IPS-NIHi7 (cell line): ENCODE data around the gene PIAS2.
"Not testable (repeated sequence)": the region's sequence is repeated elsewhere in the genome, so short reads cannot be mapped to it uniquely, and the experiment has no call there.

Experiments used
- DNase-seq: peaks from one replicate; pipeline ENCODE4 v3.0.0; 2012; ENCODE audit warnings: mixed read lengths; ENCODE audit errors: extremely low spot score

The PIAS2 gene

GRCh38 chr18:46917108-46917802 lies at the start of gene PIAS2, which contains the start of gene KATNAL2:
Gene PIAS2 (minus strand): TSS chr18:46917507. CDS start chr18:46917345, 162 bp downstream.
Gene KATNAL2 (plus strand): TSS chr18:46917602. CDS start chr18:46946873, 29,271 bp downstream.
- DNase-seq = peak; percentile 88

GRCh38 chr18:46966266-46966665 lies 49.0 kb upstream of the PIAS2 start:
- DNase-seq = not testable (repeated sequence)

GRCh38 chr18:46964579-46965293 lies 47.4 kb upstream of the PIAS2 start:
- DNase-seq = not testable (repeated sequence)

DNA sequence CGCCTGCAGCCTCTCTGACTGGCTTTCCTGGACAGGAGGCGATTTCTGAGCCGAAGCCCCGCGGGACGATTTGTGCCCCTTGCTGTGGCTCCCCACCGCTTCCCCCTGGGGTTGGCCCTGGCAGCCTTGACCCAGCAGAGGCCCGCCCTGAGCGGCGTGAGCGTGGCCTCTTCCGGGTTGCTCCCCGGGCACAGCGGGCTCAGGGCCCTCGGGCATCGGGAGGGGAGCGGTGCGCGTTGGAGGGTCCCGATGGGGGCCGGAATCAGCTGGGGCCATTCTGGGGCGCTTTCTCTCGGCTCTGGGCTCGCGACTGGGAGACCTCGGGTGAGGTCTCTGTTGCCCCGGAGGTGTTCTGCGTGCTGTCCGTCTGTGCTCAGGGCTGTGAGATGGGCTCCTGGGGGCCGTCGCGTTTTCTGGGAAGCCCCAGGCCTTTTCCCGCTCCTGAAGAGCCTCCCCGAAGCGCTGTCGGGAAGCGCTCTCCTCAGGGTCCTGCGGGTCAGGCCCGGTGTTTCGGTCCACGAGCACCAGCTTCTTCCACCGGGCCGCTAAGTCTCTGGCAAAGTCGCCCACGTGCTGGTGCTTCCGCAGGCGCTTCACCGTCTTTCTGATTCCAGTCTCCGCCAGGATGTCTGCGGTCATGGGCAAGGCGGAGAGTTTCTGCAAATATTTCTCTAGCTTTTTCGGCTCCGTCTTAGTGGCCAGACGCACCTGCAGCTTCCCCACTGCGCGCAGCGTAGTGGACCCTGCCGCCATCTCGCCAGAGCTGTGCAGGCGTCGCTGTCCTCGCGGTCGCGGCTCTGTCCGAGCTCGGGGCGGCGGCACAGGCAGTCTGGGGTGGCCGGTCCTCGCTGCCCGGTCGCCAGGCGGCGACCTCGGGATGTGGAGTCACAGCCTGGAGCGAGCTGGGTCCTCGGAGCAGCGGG lies 46.6 kb upstream of the PIAS2 start:
- DNase-seq = not testable (repeated sequence)

DNA sequence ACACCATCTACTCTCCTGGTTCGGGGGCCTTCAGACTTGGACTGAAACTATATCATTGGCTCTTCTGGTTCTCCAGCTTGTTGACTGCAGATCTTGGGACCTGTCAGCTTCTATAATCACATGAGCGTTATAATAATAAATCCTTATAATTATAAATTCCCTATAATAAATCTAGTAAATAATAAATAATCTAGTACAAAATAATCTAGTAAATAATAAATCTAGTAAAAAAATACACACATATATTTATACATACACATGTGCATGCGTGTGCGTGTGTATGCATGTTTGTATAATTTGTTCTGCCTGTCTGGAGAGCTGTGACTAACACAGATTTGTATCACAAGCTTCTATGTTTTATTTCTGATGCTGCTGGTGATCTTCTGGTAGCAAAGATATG lies 40.9 kb upstream of the PIAS2 start:
- DNase-seq = no peak

DNA sequence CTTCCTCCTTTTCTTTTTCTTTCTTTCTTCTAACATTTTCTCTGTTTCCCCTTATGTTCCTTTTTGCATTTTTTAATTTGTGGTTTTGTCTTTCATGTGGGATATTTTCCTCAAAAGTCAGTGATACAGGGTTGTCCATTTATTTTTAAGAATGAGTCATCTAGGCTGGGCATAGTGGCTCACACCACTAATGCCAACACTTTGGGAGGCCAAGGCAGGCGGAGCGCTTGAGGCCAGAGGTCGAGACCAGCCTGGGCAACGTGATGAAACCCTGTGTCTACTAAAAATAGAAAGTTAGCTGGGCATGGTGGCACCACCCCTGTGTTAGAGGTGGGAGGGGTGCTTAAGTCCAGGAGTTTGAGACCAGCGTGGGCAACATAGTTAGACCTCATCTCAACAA lies 35.9 kb upstream of the PIAS2 start:
- no peak for DNase-seq

DNA sequence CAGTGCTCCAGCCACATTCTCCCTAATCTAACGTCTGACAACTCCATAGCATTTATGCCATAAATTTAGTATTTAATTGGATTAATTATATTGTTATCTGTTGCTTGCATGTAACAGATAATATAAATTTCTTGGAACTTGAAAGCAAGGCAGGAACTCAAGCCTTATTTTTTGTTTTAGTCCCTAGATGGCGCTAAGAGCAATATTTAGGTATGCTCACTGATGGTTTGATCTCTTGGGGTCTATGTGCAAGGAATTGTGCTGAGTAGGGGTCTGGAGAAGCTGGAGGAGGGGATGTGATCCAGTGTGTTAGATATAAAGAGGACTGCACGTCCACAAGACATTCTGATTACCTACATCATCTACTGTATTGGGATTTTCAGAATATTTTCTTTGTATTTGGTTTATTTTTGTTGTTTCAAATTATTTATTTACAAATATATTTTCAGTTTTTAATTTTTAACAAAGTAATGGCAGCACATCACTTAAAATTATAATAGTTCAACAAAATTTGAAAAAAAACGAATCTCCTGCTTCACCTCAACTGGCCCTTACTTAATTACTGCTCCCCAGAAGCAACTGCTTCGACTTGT lies 32.9 kb upstream of the PIAS2 start:
- DNase-seq = peak; percentile 59

DNA sequence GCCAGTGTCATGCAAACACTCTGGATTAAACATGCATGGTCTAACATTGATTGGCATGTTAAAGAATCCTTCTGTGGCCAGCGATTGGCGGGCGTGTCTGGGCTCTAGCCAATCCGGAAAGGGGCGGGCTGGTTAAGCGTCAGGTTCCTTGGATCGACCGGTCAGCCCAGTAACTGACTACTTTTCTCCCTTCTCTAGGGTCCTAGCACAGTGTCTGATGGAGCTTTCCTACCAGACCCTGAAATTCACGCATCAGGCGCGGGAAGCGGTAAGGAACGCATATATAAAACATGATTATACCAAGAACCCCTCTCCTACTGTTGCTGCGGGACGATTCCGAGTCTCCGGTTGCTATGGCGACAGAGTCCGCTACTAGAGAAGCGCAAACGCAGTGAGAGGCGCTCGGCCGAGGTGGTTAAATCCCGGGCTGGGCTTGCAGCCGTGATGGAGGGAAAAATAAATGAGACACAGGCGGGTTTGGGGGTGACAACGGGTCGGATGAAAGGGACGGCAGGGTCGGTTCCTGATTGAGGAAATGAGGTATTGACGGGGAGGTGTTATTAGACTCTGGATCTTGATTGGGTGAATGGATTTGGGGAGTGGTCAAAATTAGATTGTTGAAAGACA lies 29.5 kb upstream of the PIAS2 start:
- DNase-seq = peak; percentile 98

GRCh38 chr18:46942646-46943045 lies 25.3 kb upstream of the PIAS2 start:
- DNase-seq = no peak

GRCh38 chr18:46939998-46940571 lies 22.8 kb upstream of the PIAS2 start:
- DNase-seq = no peak

DNA sequence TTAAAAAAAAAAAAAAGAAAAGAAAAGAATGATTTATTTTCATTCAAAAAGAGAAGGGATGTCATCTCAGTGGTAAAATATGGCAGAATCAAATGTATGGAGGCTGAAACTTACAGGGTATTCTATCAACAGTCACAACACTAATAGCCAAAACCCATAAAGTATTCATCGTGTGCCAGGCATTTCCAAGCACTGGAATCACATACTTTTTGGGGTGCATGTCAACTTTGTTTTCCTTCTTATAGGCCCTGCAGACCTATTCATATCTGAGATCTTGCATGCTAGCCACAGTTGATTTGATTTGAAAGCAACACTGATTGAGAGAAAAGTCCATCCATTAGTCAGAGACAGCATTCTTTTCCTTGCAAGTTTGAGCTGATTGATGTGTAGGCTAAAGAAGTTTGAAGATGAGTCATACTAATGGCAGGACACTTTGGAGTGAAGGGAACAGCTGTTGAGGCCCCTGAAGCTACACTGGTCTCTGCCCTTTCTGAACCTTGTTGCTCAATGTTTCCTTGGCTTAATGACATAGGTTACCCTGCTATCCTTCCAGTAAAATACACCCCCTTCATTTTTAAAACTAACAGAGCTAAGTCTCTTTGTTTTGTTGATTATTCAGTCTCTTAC lies 22.1 kb upstream of the PIAS2 start:
- peak; percentile 33 for DNase-seq

DNA sequence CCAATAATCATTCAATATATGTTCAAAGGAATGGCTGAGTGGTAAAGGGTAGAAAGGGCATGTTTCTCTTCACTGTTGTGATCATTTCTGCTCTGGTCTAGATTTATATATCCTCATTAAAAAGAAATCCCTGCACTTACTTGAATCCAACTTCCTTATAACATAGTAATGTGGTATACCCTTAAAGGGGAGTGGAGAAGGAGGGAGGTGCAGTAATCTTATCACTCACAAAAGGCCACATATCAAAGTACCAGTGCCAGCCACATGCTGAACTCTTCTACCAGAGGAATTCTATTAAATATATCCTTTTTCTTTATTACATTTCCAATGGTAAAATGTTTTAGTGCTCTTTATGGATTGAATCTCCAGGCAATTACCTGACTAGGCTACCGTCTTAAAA lies 3.3 kb upstream of the PIAS2 start:
- DNase-seq = no peak

- DNase-seq = no peak
Observed at GRCh38 chr18:46920067-46920466, 2.8 kb upstream of the PIAS2 start.

- peak; percentile 68 for DNase-seq
Observed at GRCh38 chr18:46917803-46918600, 695 bp upstream of the PIAS2 start.

- no peak for DNase-seq
Observed at GRCh38 chr18:46916551-46917107, 678 bp downstream of the PIAS2 start.

DNA sequence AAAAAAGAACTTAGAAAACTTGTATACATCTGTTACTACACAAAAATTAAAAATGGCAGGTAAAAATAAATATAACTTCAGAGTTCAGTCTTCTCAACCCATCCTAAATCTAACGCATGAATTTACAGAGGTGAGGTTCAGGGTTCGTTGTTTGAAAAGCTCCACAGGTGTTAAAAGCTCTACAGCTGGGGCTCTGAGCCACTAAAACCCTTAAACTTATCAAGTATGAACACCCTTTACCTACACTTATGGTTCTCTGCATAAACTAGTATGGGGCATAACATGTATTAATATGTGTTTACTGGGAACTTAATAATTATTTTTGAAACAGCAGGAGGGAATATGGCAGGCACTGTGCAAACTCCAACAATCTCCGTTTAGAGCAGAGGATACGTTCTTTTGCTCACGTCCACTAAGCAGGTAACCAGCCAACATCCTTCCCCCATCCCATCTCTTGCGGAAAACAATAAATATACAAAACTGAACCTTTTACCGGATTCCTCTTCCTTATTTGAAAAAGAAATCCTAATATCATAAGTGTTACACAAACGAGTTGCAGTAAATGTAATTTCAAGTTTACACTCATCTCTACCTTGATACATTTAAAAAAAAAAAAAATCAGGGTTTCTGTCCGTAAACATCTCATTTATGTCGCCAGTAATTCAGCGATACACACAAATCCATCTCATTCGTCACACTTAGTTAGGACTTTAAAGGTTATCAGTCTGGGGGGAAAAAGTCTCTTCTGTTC lies 1.3 kb downstream of the PIAS2 start:
- no peak for DNase-seq

- no peak for DNase-seq
Observed at GRCh38 chr18:46910856-46911255, 6.5 kb downstream of the PIAS2 start.

- DNase-seq = no peak
Observed at GRCh38 chr18:46909497-46909896, 7.8 kb downstream of the PIAS2 start.

DNA sequence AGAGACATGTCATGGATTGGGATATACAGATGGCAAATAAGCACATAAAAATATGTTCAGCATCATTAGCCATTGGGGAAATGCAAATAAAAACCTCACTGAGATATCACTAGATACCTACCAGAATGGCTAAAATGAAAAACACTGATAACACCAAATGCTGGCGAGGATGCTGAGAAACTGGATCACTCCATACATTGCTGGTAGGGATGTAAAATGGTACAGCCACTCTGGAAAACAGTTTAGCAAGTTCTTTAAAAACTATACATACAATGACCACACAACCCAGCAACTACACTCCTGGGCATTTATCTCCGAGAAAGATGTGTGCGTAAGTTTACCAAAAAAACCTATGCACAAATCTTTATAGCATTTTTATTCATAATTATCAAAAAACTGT lies 13.9 kb downstream of the PIAS2 start:
- no peak for DNase-seq
